Hepatocyte (in vitro differentiated cells): ENCODE data around the gene LSAMP. TPM values are rescaled to one million over a fixed set of nuclear protein-coding genes. Genes with fewer than 3 reads are reported as not detected.

Experiments
- DNase-seq: peaks from one replicate; pipeline ENCODE4 v3.0.0-alpha.2; 2016; ENCODE audit warnings: low spot score
- H2AFZ ChIP-seq: fragments of 200-600 bp; sonication (generic); 2 replicates; pipeline ENCODE4 v1.6.0; 2016; ENCODE audit warnings: antibody characterized with exemption, mild to moderate bottlenecking
- H3K27ac ChIP-seq: fragments of 200-600 bp; sonication (generic); 2 replicates; pipeline ENCODE4 v1.5.1; 2016; ENCODE audit warnings: mild to moderate bottlenecking
- H3K27me3 ChIP-seq: fragments of 200-600 bp; sonication (generic); 2 replicates; pipeline ENCODE4 v1.6.1; 2016
- H3K36me3 ChIP-seq: fragments of 200-600 bp; sonication (generic); replicated peaks from 2 replicates; pipeline ENCODE4 v1.5.1; 2016; ENCODE audit warnings: low read depth; ENCODE audit not compliant: insufficient read depth
- H3K4me1 ChIP-seq: fragments of 200-600 bp; sonication (generic); 2 replicates; pipeline ENCODE4 v1.5.1; 2016; ENCODE audit warnings: mild to moderate bottlenecking, moderate library complexity; ENCODE audit not compliant: insufficient read depth
- H3K4me2 ChIP-seq: fragments of 200-600 bp; sonication (generic); 2 replicates; pipeline ENCODE4 v1.6.0; 2016
- H3K4me3 ChIP-seq: fragments of 200-600 bp; sonication (generic); 2 replicates; pipeline ENCODE4 v1.5.1; 2016; ENCODE audit warnings: mild to moderate bottlenecking
- H3K79me2 ChIP-seq: fragments of 200-600 bp; sonication (generic); 2 replicates; pipeline ENCODE4 v1.6.0; 2017; ENCODE audit warnings: mild to moderate bottlenecking
- H3K9me2 ChIP-seq: fragments of 200-600 bp; sonication (generic); replicated peaks from 2 replicates; pipeline ENCODE4 v1.6.0; 2017; ENCODE audit warnings: mild to moderate bottlenecking; ENCODE audit not compliant: insufficient read depth
- H3K9me3 ChIP-seq: fragments of 200-600 bp; sonication (generic); 2 replicates; pipeline ENCODE4 v1.5.1; 2016; ENCODE audit warnings: low read depth, mild to moderate bottlenecking
- H4K20me1 ChIP-seq: fragments of 200-600 bp; sonication (generic); 2 replicates; pipeline ENCODE4 v1.6.0; 2016; ENCODE audit warnings: mild to moderate bottlenecking; ENCODE audit not compliant: insufficient read depth, poor library complexity, severe bottlenecking
- CTCF ChIP-seq: fragments of 200-600 bp; sonication (generic); IDR thresholded peaks from 2 replicates; pipeline ENCODE4 v1.5.1; 2016; ENCODE audit warnings: antibody characterized with exemption, mild to moderate bottlenecking; ENCODE audit not compliant: poor library complexity
- EZH2 ChIP-seq: fragments of 200-600 bp; sonication (generic); IDR thresholded peaks from 2 replicates; pipeline ENCODE4 v1.6.1; 2016; ENCODE audit warnings: antibody characterized with exemption, mild to moderate bottlenecking, borderline replicate concordance
- EZH2phosphoT487 ChIP-seq: fragments of 200-600 bp; sonication (generic); IDR thresholded peaks from one replicate; pipeline ENCODE4 v1.6.1; 2018; ENCODE audit warnings: antibody characterized with exemption, mild to moderate bottlenecking, low read depth, moderate library complexity; ENCODE audit not compliant: unreplicated experiment, severe bottlenecking
- WGBS: methylation state at CpG from one replicate; pipeline ENCODE4 v1.1.6; 2016; ENCODE audit warnings: low lambda C conversion rate; ENCODE audit errors: missing lambda C conversion rate; 5-methylcytosine and 5-hydroxymethylcytosine counted together
- polyA plus RNA-seq: library from polyadenylated mRNA; unstranded; fragments of >200 nt; fragmentation: Nextera tagmentation; extraction: Ambion mirVana; gene quantifications from 2 replicates; pipeline ENCODE4 v1.2.1, GENCODE V29; 2016
- total RNA-seq: library from RNA; depleted of rRNA; stranded (reverse); fragments of >200 nt; gene quantifications from 2 replicates; pipeline ENCODE4 v1.2.3, GENCODE V29; 2014

Gene LSAMP
- total and polyA plus RNA-seq, 2 experiments from 2014 or later = 15.1 to 22.3 TPM

- H3K4me1 ChIP-seq = peaks cover 4% of the 10 kb centered on the region
- no peaks in the 10 kb centered on the region for H3K9me3 ChIP-seq
- H3K9me2 ChIP-seq = no peaks in the 10 kb centered on the region
- H3K4me2 ChIP-seq = no peak overlapping the region
- no peak overlapping the region for H3K27ac ChIP-seq
- TF ChIP-seq CTCF = no peak
- TF ChIP-seq EZH2 = no peak
- no peak for TF ChIP-seq EZH2phosphoT487
- H3K4me3 ChIP-seq = no peak overlapping the region
- H3K27me3 ChIP-seq = no peaks in the 10 kb centered on the region
- no peak for DNase-seq
- no peak overlapping the region for H2AFZ ChIP-seq
- 97% methylated on average over 4 of the region's 4 CpGs for WGBS
- no peaks in the 10 kb centered on the region for H3K36me3 ChIP-seq
- no peaks in the 10 kb centered on the region for H4K20me1 ChIP-seq
- H3K79me2 ChIP-seq = no peaks in the 10 kb centered on the region
Observed at GRCh38 chr3:116291141-116291540, 154.1 kb downstream of the LSAMP start.

GRCh38 chr3:116288485-116288884, 156.8 kb downstream of the LSAMP start:
- no peak for TF ChIP-seq EZH2
- TF ChIP-seq EZH2phosphoT487 = no peak
- no peak for TF ChIP-seq CTCF
- H3K4me1 ChIP-seq = peaks cover 4% of the 10 kb centered on the region
- no peaks in the 10 kb centered on the region for H4K20me1 ChIP-seq
- no peaks in the 10 kb centered on the region for H3K9me2 ChIP-seq
- H2AFZ ChIP-seq = no peak overlapping the region
- H3K9me3 ChIP-seq = no peaks in the 10 kb centered on the region
- no peak overlapping the region for H3K4me3 ChIP-seq
- H3K27me3 ChIP-seq = no peaks in the 10 kb centered on the region
- DNase-seq = no peak
- H3K4me2 ChIP-seq = peak overlapping the region; percentile 19
- no peaks in the 10 kb centered on the region for H3K79me2 ChIP-seq
- no peaks in the 10 kb centered on the region for H3K36me3 ChIP-seq
- WGBS = 66% methylated on average over 4 of the region's 4 CpGs
- H3K27ac ChIP-seq = no peak overlapping the region

- no peak for TF ChIP-seq CTCF
- TF ChIP-seq EZH2phosphoT487 = no peak
- TF ChIP-seq EZH2 = no peak
- Histone ChIP-seq H4K20me1 (no peaks in the 10 kb centered on the region), H3K27ac (no peak overlapping the region), H3K4me2 (no peak overlapping the region), H3K9me2 (no peaks in the 10 kb centered on the region), H2AFZ (no peak overlapping the region), H3K36me3 (no peaks in the 10 kb centered on the region), H3K4me3 (no peak overlapping the region), H3K4me1 (peaks cover 4% of the 10 kb centered on the region), H3K9me3 (no peaks in the 10 kb centered on the region), H3K79me2 (no peaks in the 10 kb centered on the region), H3K27me3 (no peaks in the 10 kb centered on the region)
- 100% methylated on average over 1 of the region's 1 CpG for WGBS
- no peak for DNase-seq
Observed at GRCh38 chr3:116285781-116286421, 159.4 kb downstream of the LSAMP start.
